H9 (cell line): Measurements from ENCODE around the gene EVC. TPM values are rescaled to one million over a fixed set of nuclear protein-coding genes. Genes with fewer than 3 reads are reported as not detected.

Experiments used
- DNase-seq: peaks from one replicate; pipeline ENCODE4 v3.0.0-alpha.2; 2017
- H2AFZ ChIP-seq: one replicate; pipeline ENCODE4 v1.6.1; 2013; ENCODE audit warnings: mild to moderate bottlenecking, low read length, control low read depth, moderate library complexity
- H2AK5ac ChIP-seq: 2 replicates; pipeline ENCODE4 v1.6.1; 2013; ENCODE audit warnings: low read length, control low read depth, mixed read lengths; ENCODE audit not compliant: insufficient read length
- H2BK120ac ChIP-seq: one replicate; pipeline ENCODE4 v1.6.1; 2013; ENCODE audit warnings: low read depth, mild to moderate bottlenecking, low read length, control low read depth, inconsistent platforms; ENCODE audit not compliant: poor library complexity, severe bottlenecking
- H2BK12ac ChIP-seq: 2 replicates; pipeline ENCODE4 v1.6.1; 2013; ENCODE audit warnings: low read length, control low read depth, mixed read lengths, low read depth; ENCODE audit not compliant: insufficient read length
- H2BK15ac ChIP-seq: 2 replicates; pipeline ENCODE4 v1.6.1; 2013; ENCODE audit warnings: low read depth, low read length, control low read depth
- H2BK20ac ChIP-seq: one replicate; pipeline ENCODE4 v1.6.1; 2013; ENCODE audit warnings: low read depth, mild to moderate bottlenecking, low read length, control low read depth, inconsistent platforms; ENCODE audit not compliant: poor library complexity, severe bottlenecking
- H2BK5ac ChIP-seq: 2 replicates; pipeline ENCODE4 v1.6.1; 2013; ENCODE audit warnings: low read length, control low read depth, mixed read lengths; ENCODE audit not compliant: insufficient read length
- H3K14ac ChIP-seq: 2 replicates; pipeline ENCODE4 v1.6.1; 2013; ENCODE audit warnings: low read length, control low read depth; ENCODE audit not compliant: insufficient read depth
- H3K18ac ChIP-seq: 2 replicates; pipeline ENCODE4 v1.6.1; 2013; ENCODE audit warnings: low read depth, mild to moderate bottlenecking, mixed read lengths, low read length, control low read depth; ENCODE audit not compliant: insufficient read length
- H3K23ac ChIP-seq: 2 replicates; pipeline ENCODE4 v1.6.1; 2013; ENCODE audit warnings: low read length, control low read depth, mixed read lengths, low read depth; ENCODE audit not compliant: insufficient read length
- H3K23me2 ChIP-seq: 2 replicates; pipeline ENCODE4 v1.6.1; 2013; ENCODE audit warnings: low read depth, mild to moderate bottlenecking, mixed read lengths, low read length, control low read depth; ENCODE audit not compliant: insufficient read length, poor library complexity, severe bottlenecking
- H3K27ac ChIP-seq: 2 replicates; pipeline ENCODE4 v1.5.1; 2013; ENCODE audit warnings: low read length, control low read depth, mixed read lengths, low read depth; ENCODE audit not compliant: insufficient read length
- H3K27me3 ChIP-seq: 2 replicates; pipeline ENCODE4 v1.6.1; 2013; ENCODE audit warnings: low read length, control low read depth, inconsistent platforms; ENCODE audit not compliant: insufficient read depth
- H3K4ac ChIP-seq: 2 replicates; pipeline ENCODE4 v1.6.1; 2013; ENCODE audit warnings: low read depth, mild to moderate bottlenecking, control low read depth, inconsistent platforms, low read length, moderate library complexity
- H3K4me1 ChIP-seq: 2 replicates; pipeline ENCODE4 v1.6.1; 2013; ENCODE audit warnings: low read length, control low read depth, inconsistent platforms; ENCODE audit not compliant: insufficient read depth
- H3K4me2 ChIP-seq: 2 replicates; pipeline ENCODE4 v1.6.1; 2013; ENCODE audit warnings: low read length, control low read depth, mixed read lengths; ENCODE audit not compliant: insufficient read length, insufficient read depth
- H3K56ac ChIP-seq: 2 replicates; pipeline ENCODE4 v1.6.1; 2013; ENCODE audit warnings: low read depth, mild to moderate bottlenecking, mixed read lengths, low read length, control low read depth; ENCODE audit not compliant: insufficient read length
- H3K79me1 ChIP-seq: 2 replicates; pipeline ENCODE4 v1.6.1; 2013; ENCODE audit warnings: low read depth, mild to moderate bottlenecking, moderate library complexity, low read length, control low read depth, inconsistent platforms; ENCODE audit not compliant: insufficient read depth, poor library complexity, severe bottlenecking
- H3K79me2 ChIP-seq: 2 replicates; pipeline ENCODE4 v1.6.1; 2013; ENCODE audit warnings: low read length, control low read depth, inconsistent platforms; ENCODE audit not compliant: insufficient read depth
- H3K9ac ChIP-seq: 2 replicates; pipeline ENCODE4 v1.6.1; 2013; ENCODE audit warnings: low read length, control low read depth, mixed read lengths; ENCODE audit not compliant: insufficient read length; ENCODE audit errors: extremely low read depth
- H3K9me3 ChIP-seq: one replicate; pipeline ENCODE4 v1.6.1; 2013; ENCODE audit warnings: low read depth, low read length, inconsistent platforms; ENCODE audit not compliant: control insufficient read depth
- H3T11ph ChIP-seq: one replicate; pipeline ENCODE4 v1.6.1; 2013; ENCODE audit warnings: mild to moderate bottlenecking, low read length, control low read depth, inconsistent platforms
- H4K20me1 ChIP-seq: one replicate; pipeline ENCODE4 v1.6.1; 2013; ENCODE audit not compliant: control insufficient read depth, insufficient read length, insufficient read depth
- H4K5ac ChIP-seq: 2 replicates; pipeline ENCODE4 v1.6.1; 2013; ENCODE audit warnings: low read depth, mild to moderate bottlenecking, mixed read lengths, low read length, control low read depth; ENCODE audit not compliant: insufficient read length
- H4K8ac ChIP-seq: replicated peaks from 2 replicates; pipeline ENCODE4 v1.6.1; 2013; ENCODE audit warnings: low read length, control low read depth, mixed read lengths, low read depth; ENCODE audit not compliant: insufficient read length
- H4K91ac ChIP-seq: 2 replicates; pipeline ENCODE4 v1.6.1; 2013; ENCODE audit warnings: low read depth, mild to moderate bottlenecking, moderate library complexity, mixed read lengths, low read length, control low read depth; ENCODE audit not compliant: insufficient read length
- H3K27ac Mint-ChIP-seq, 3 experiments: 2 replicates in 2 of 3; 3 replicates in 1 of 3; pipeline ENCODE4 v1.8.0; 2020 to 2021; ENCODE audit warnings: mixed read lengths in 3 of 3, mild to moderate bottlenecking in 1 of 3, moderate library complexity in 1 of 3
- H3K27me3 Mint-ChIP-seq: 2 replicates; pipeline ENCODE4 v1.8.0; 2021; ENCODE audit warnings: low read depth, mild to moderate bottlenecking, moderate library complexity, mixed read lengths
- H3K36me3 Mint-ChIP-seq, 3 experiments: 2 replicates in 2 of 3; 3 replicates in 1 of 3; pipeline ENCODE4 v1.8.0; 2020 to 2021; ENCODE audit warnings: low read depth in 3 of 3, mixed read lengths in 3 of 3; ENCODE audit not compliant: insufficient read depth in 1 of 3
- H3K4me1 Mint-ChIP-seq, 2 experiments: 2 replicates each; pipeline ENCODE4 v1.8.0; 2020; ENCODE audit warnings: mixed read lengths in 2 of 2
- H3K4me3 Mint-ChIP-seq, 2 experiments: 2 replicates in 1 of 2; 3 replicates in 1 of 2; pipeline ENCODE4 v1.8.0; 2020 to 2021; ENCODE audit warnings: mild to moderate bottlenecking in 2 of 2, mixed read lengths in 2 of 2, moderate library complexity in 1 of 2
- H3K9me3 Mint-ChIP-seq, 2 experiments: 2 replicates in 1 of 2; 3 replicates in 1 of 2; pipeline ENCODE4 v1.8.0; 2020; ENCODE audit warnings: mild to moderate bottlenecking in 2 of 2, mixed read lengths in 2 of 2, moderate library complexity in 1 of 2
- WGBS: extraction: QIAGEN DNeasy Blood & Tissue Kit; methylation state at CpG from one replicate; pipeline ENCODE4 v1.1.7; 2013; ENCODE audit warnings: missing lambda C conversion rate, low lambda C conversion rate, mixed read lengths; ENCODE audit not compliant: insufficient read length; ENCODE audit errors: extremely low coverage; 5-methylcytosine and 5-hydroxymethylcytosine counted together
- total RNA-seq: library from RNA; stranded (reverse); gene quantifications from 2 replicates; pipeline ENCODE4 v1.2.1, GENCODE V29; 2021
- TF ChIP-seq, protein P1 (sequence below): fragments of 200-600 bp; sonication (generic); conservative IDR thresholded peaks from 3 replicates; pipeline ENCODE4 v1.8.0; 2021; ENCODE audit warnings: antibody characterized with exemption, mild to moderate bottlenecking

Gene EVC
- total RNA-seq, 1 experiment from 2014 or later: 10.1 TPM

DNA sequence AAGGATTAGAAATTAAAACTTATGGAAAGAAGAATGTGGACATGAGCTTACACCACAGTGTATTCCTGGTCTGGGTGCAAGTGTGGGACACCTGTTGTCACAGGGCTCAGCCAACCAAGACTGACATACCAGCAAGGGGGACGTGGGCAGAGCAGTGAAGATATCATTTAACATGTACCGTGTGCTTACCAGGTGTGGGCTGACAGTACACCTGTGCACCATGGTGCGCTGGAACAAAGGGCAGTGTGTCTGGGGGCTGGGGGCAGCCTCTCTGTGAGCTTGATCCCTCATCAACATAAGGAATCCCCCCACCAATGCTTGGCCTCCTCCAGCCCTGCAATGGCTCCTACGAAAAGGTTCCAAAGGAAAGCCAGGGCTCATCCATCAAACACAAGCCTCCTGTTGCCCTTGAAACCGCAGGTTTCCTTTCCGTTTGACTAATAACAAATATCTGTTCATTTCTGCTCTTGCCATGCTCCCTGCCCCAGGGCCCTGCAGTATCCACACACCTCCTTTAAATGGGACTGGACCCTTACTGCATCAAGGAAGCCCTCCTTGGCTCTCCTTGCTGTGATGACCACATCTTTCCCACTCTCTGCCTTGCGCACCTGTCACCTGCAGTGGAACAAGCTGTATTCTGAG is 19.4 kb upstream of the EVC start:
- Histone ChIP-seq H3K27ac (no peak overlapping the region), H4K8ac (no peak overlapping the region), H2BK15ac (no peak overlapping the region), H2AFZ (no peak overlapping the region), H3K4ac (no peak overlapping the region), H3K9ac (no peak overlapping the region), H2BK12ac (no peak overlapping the region), H3K23me2 (no peaks in the 10 kb centered on the region), H2AK5ac (no peak overlapping the region), H3K4me2 (no peak overlapping the region), H3K4me1 (no peaks in the 10 kb centered on the region), H3K27me3 (no peaks in the 10 kb centered on the region), H3T11ph (no peak overlapping the region), H4K5ac (no peak overlapping the region), H4K20me1 (no peaks in the 10 kb centered on the region), H3K23ac (no peak overlapping the region), H4K91ac (no peak overlapping the region), H3K14ac (no peak overlapping the region), H2BK5ac (no peak overlapping the region), H3K56ac (no peak overlapping the region), H3K79me2 (no peaks in the 10 kb centered on the region), H3K79me1 (no peaks in the 10 kb centered on the region), H3K9me3 (no peaks in the 10 kb centered on the region), H2BK20ac (no peak overlapping the region), H2BK120ac (no peak overlapping the region), H3K18ac (no peak overlapping the region)
- TF ChIP-seq, protein P1, sequence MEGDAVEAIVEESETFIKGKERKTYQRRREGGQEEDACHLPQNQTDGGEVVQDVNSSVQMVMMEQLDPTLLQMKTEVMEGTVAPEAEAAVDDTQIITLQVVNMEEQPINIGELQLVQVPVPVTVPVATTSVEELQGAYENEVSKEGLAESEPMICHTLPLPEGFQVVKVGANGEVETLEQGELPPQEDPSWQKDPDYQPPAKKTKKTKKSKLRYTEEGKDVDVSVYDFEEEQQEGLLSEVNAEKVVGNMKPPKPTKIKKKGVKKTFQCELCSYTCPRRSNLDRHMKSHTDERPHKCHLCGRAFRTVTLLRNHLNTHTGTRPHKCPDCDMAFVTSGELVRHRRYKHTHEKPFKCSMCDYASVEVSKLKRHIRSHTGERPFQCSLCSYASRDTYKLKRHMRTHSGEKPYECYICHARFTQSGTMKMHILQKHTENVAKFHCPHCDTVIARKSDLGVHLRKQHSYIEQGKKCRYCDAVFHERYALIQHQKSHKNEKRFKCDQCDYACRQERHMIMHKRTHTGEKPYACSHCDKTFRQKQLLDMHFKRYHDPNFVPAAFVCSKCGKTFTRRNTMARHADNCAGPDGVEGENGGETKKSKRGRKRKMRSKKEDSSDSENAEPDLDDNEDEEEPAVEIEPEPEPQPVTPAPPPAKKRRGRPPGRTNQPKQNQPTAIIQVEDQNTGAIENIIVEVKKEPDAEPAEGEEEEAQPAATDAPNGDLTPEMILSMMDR: no peak
- Mint-ChIP-seq H3K9me3 (no peaks in the 10 kb centered on the region), H3K27me3 (no peaks in the 10 kb centered on the region), H3K4me3 (no peak overlapping the region), H3K4me1 (no peaks in the 10 kb centered on the region), H3K27ac (no peak overlapping the region), H3K36me3 (peaks cover 0 to 60% (median 24%) of the 10 kb centered on the region in 3 experiments; a peak in 6 of 7 replicates)
- no peak for DNase-seq
- WGBS: no CpG with 5 or more reads among the region's 7 CpGs
